ENCODE results near the gene DDX24.

- TF ChIP-seq CTCF (IDR thresholded peaks at IDR 0.05) (no peak), POLR2A (IDR thresholded peaks at IDR 0.05) (no peak), POLR2AphosphoS5 (IDR thresholded peaks at IDR 0.05; ENCODE audit: insufficient read depth in 1 of 2, low read depth in 1 of 2) (no peak)
Measured at GRCh38 chr14:94120667-94121340, 39.8 kb upstream of the DDX24 start.

Data from vagina (tissue), 2 donors.